Measurements from ENCODE around the gene PTPRM.

Gene PTPRM

GRCh38 chr18:8167673-8168072 lies 600.6 kb downstream of the PTPRM start:
- Histone ChIP-seq H3K4me2 (ENCODE audit: low read depth, low read length, poor library complexity, severe bottlenecking) (no peak overlapping the region), H3K9me3 (ENCODE audit: insufficient read depth, low read length) (no peaks in the 10 kb centered on the region), H3K27me3 (ENCODE audit: low read length) (no peaks in the 10 kb centered on the region), H2AFZ (ENCODE audit: low read depth, low read length, severe bottlenecking) (no peak overlapping the region), H3K9ac (ENCODE audit: low read length) (no peak overlapping the region), H3K79me2 (ENCODE audit: insufficient read depth, low read length) (no peaks in the 10 kb centered on the region), H3K9me2 (replicated peaks; ENCODE audit: insufficient read depth, low read length) (no peaks in the 10 kb centered on the region), H3F3A (ENCODE audit: insufficient read depth) (no peaks in the 10 kb centered on the region), H3K4me3 (ENCODE audit: insufficient read depth, low read length, poor library complexity, severe bottlenecking) (no peak overlapping the region), H3K27ac (ENCODE audit: low read depth, low read length) (no peak overlapping the region), H4K20me1 (ENCODE audit: low read depth, low read length) (no peaks in the 10 kb centered on the region), H3K36me3 (ENCODE audit: low read length) (no peaks in the 10 kb centered on the region)
- TF ChIP-seq CTCF (IDR thresholded peaks at IDR 0.05; ENCODE audit: insufficient read depth, low read length, poor library complexity, severe bottlenecking): no peak
- no peak for TF ChIP-seq EZH2phosphoT487 (conservative IDR thresholded peaks at IDR 0.05; ENCODE audit: low read length)

GRCh38 chr18:8169722-8170121 lies 602.6 kb downstream of the PTPRM start:
- Histone ChIP-seq H4K20me1 (ENCODE audit: low read depth, low read length) (no peaks in the 10 kb centered on the region), H3K79me2 (ENCODE audit: insufficient read depth, low read length) (no peaks in the 10 kb centered on the region), H3K36me3 (ENCODE audit: low read length) (no peaks in the 10 kb centered on the region), H3K4me2 (ENCODE audit: low read depth, low read length, poor library complexity, severe bottlenecking) (no peak overlapping the region), H3K9ac (ENCODE audit: low read length) (no peak overlapping the region), H2AFZ (ENCODE audit: low read depth, low read length, severe bottlenecking) (no peak overlapping the region), H3K9me2 (replicated peaks; ENCODE audit: insufficient read depth, low read length) (no peaks in the 10 kb centered on the region), H3F3A (ENCODE audit: insufficient read depth) (no peaks in the 10 kb centered on the region), H3K27ac (ENCODE audit: low read depth, low read length) (no peak overlapping the region), H3K27me3 (ENCODE audit: low read length) (no peaks in the 10 kb centered on the region), H3K4me3 (ENCODE audit: insufficient read depth, low read length, poor library complexity, severe bottlenecking) (no peak overlapping the region), H3K9me3 (ENCODE audit: insufficient read depth, low read length) (no peaks in the 10 kb centered on the region)
- TF ChIP-seq CTCF (IDR thresholded peaks at IDR 0.05; ENCODE audit: insufficient read depth, low read length, poor library complexity, severe bottlenecking): no peak
- TF ChIP-seq EZH2phosphoT487 (conservative IDR thresholded peaks at IDR 0.05; ENCODE audit: low read length): no peak

- TF ChIP-seq CTCF (IDR thresholded peaks at IDR 0.05; ENCODE audit: insufficient read depth, low read length, poor library complexity, severe bottlenecking) (no peak), EZH2phosphoT487 (conservative IDR thresholded peaks at IDR 0.05; ENCODE audit: low read length) (no peak)
- no peak overlapping the region for H3K27ac ChIP-seq (ENCODE audit: low read depth, low read length)
Measured at GRCh38 chr18:8174771-8175170, 607.7 kb downstream of the PTPRM start.

More at GRCh38 chr18:8174771-8175170, 607.7 kb downstream of the PTPRM start:
- Histone ChIP-seq H2AFZ (ENCODE audit: low read depth, low read length, severe bottlenecking) (no peak overlapping the region), H3K27me3 (ENCODE audit: low read length) (no peaks in the 10 kb centered on the region), H3K79me2 (ENCODE audit: insufficient read depth, low read length) (no peaks in the 10 kb centered on the region), H3K9ac (ENCODE audit: low read length) (no peak overlapping the region), H3K4me3 (ENCODE audit: insufficient read depth, low read length, poor library complexity, severe bottlenecking) (no peak overlapping the region), H3K9me2 (replicated peaks; ENCODE audit: insufficient read depth, low read length) (no peaks in the 10 kb centered on the region), H3K9me3 (ENCODE audit: insufficient read depth, low read length) (no peaks in the 10 kb centered on the region), H3F3A (ENCODE audit: insufficient read depth) (no peaks in the 10 kb centered on the region), H3K36me3 (ENCODE audit: low read length) (no peaks in the 10 kb centered on the region), H4K20me1 (ENCODE audit: low read depth, low read length) (no peaks in the 10 kb centered on the region), H3K4me2 (ENCODE audit: low read depth, low read length, poor library complexity, severe bottlenecking) (no peak overlapping the region)

Measured in SU-DHL-6 (cell line).